ENCODE measurements around the gene TLCD1.

TLCD1 gene

GRCh38 chr17:28710861-28711722 lies 14.9 kb downstream of the TLCD1 start (continued):
- TF ChIP-seq SETDB1 (IDR thresholded peaks at IDR 0.05; ENCODE audit: insufficient read length, low read length) = no peak
- TF ChIP-seq SP3 (tag by site-specific recombination; IDR thresholded peaks at IDR 0.05) = peak; percentile 90
- TF ChIP-seq ZNF174 (tag by site-specific recombination; IDR thresholded peaks at IDR 0.05) = no peak
- no peak for TF ChIP-seq ZNF239 (tag by site-specific recombination; IDR thresholded peaks at IDR 0.05)
- no peak for TF ChIP-seq ATF2 (tag by site-specific recombination; IDR thresholded peaks at IDR 0.05; ENCODE audit: low read depth)
- TF ChIP-seq OVOL3 (tag by site-specific recombination; IDR thresholded peaks at IDR 0.05) = no peak
- TF ChIP-seq ZNF558 (tag by site-specific recombination; IDR thresholded peaks at IDR 0.05) = no peak
- 0 out of 2 replicates have a peak, but pooled peaks have one; percentile 21 for TF ChIP-seq ZNF580 (tag by site-specific recombination; IDR thresholded peaks at IDR 0.05)
- TF ChIP-seq ZNF24 (tag by site-specific recombination; IDR thresholded peaks at IDR 0.05) = no peak
- no peak for TF ChIP-seq ZNF785 (tag by site-specific recombination; IDR thresholded peaks at IDR 0.05)
- peak; percentile 75; the same call in 1 of the 2 replicates for TF ChIP-seq BCL11B (tag by site-specific recombination; IDR thresholded peaks at IDR 0.05; ENCODE audit: low read depth)
- no peak for TF ChIP-seq SCRT2 (tag by site-specific recombination; IDR thresholded peaks at IDR 0.05)
- TF ChIP-seq ZBTB1 (tag by site-specific recombination; IDR thresholded peaks at IDR 0.05) = no peak
- TF ChIP-seq ZFP37 (tag by site-specific recombination; IDR thresholded peaks at IDR 0.05) = peak; percentile 69
- TF ChIP-seq ZNF18 (tag by site-specific recombination; IDR thresholded peaks at IDR 0.05) = no peak
- TF ChIP-seq ZSCAN30 (tag by site-specific recombination; IDR thresholded peaks at IDR 0.05) = peak; percentile 88
- TF ChIP-seq HIC1 (tag by site-specific recombination; IDR thresholded peaks at IDR 0.05) = peak; percentile 97
- no peak for TF ChIP-seq ZBTB21 (tag by site-specific recombination; IDR thresholded peaks at IDR 0.05)
- TF ChIP-seq ZNF621 (tag by site-specific recombination; IDR thresholded peaks at IDR 0.05) = no peak
- no peak for TF ChIP-seq ZNF121 (tag by site-specific recombination; IDR thresholded peaks at IDR 0.05)
- no peak for TF ChIP-seq ZNF548 (tag by site-specific recombination; IDR thresholded peaks at IDR 0.05)
- TF ChIP-seq ZNF266 (tag by site-specific recombination; IDR thresholded peaks at IDR 0.05; ENCODE audit: low read depth) = no peak
- TF ChIP-seq ZSCAN23 (tag by site-specific recombination; IDR thresholded peaks at IDR 0.05) = peak; percentile 27; the same call in 1 of the 2 replicates
- TF ChIP-seq ZNF768 (tag by site-specific recombination; IDR thresholded peaks at IDR 0.05) = 0 out of 2 replicates have a peak, but pooled peaks have one; percentile 27
- TF ChIP-seq ZNF510 (tag by site-specific recombination; IDR thresholded peaks at IDR 0.05; ENCODE audit: insufficient replicate concordance) = no peak
- peak; percentile 38; the same call in 1 of the 2 replicates for TF ChIP-seq GLIS2 (tag by site-specific recombination; IDR thresholded peaks at IDR 0.05)
- no peak for TF ChIP-seq ZNF202 (tag by site-specific recombination; IDR thresholded peaks at IDR 0.05; ENCODE audit: borderline replicate concordance)
- TF ChIP-seq INSM2 (tag by site-specific recombination; IDR thresholded peaks at IDR 0.05) = peak; percentile 54; the same call in 1 of the 2 replicates
- TF ChIP-seq ZNF19 (tag by site-specific recombination; IDR thresholded peaks at IDR 0.05; ENCODE audit: low read depth) = no peak
- TF ChIP-seq RBAK (tag by site-specific recombination; IDR thresholded peaks at IDR 0.05) = no peak
- TF ChIP-seq SP2 (tag by site-specific recombination; IDR thresholded peaks at IDR 0.05) = peak; percentile 84
- TF ChIP-seq ZNF76 (tag by site-specific recombination; IDR thresholded peaks at IDR 0.05; ENCODE audit: borderline replicate concordance, low read depth) = peak; percentile 83
